ENCODE measurements around the gene POLL.
"Not testable (repeated sequence)": the region's sequence is repeated elsewhere in the genome, so short reads cannot be mapped to it uniquely, and the experiment has no call there.

The POLL gene

DNA sequence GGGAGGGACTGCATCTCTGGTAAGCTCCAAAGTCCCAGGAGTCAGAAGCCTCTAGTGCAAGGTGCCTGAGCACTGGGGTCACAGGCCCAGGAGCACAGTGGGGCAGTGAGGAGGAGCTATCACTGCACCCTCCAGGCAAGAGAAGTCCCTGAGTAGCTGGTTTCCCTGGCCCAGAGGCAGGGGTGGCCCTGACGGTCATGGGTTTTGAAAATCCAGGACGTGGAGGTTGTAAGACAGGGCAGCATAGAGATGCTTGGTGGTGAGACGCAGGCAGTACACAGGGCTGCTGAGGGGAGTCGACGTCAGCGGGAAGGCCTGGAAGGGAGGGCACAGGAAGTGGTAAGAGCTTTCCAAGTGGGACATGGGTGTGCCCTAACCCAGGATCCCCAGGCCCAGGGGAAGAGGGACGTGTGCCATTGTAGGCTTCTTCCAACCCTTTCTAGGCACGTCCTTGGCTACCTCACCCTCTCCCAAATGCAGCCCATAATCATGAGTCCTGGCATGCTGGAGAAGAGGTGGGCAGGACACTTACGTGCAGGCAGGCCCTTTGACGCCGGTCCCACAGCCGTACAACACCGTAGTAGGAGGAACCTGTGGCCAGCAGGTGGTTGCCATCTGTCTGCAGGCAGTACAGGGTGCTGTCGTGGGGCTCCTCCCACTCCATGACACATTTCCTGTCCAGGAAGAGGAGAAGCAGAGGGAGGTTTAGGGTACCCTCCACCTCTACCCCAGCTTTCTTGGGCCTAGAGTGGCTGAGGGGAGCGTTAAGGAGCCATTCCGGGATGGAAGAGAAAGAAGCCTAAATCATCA is 23.2 kb upstream of the POLL start:
- DNase-seq (ENCODE audit: low read depth) = peak; percentile 25

DNA sequence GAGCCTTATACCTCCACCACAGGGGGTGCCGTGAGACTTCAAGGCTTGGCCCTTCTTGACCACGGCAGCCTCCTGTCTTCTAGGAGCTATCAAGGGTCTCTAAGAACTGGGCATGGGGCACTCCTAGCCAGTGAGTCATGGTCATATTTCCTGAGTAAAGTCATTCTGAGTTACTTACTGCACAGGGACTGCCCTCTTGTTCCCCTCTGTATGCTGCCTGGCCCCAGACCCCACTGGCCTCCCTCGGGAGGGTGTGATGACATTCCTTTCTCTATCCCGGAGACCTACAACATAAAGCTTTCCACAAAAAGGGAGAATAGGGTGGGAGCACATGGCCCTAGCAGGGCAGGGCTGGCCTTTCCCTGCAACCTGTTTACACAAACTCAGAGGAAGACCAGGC is 21.4 kb upstream of the POLL start:
- DNase-seq (ENCODE audit: low read depth) = peak; percentile 18

GRCh38 chr10:101607124-101607523 is 19.1 kb upstream of the POLL start:
- DNase-seq (ENCODE audit: low read depth) = no peak

DNA sequence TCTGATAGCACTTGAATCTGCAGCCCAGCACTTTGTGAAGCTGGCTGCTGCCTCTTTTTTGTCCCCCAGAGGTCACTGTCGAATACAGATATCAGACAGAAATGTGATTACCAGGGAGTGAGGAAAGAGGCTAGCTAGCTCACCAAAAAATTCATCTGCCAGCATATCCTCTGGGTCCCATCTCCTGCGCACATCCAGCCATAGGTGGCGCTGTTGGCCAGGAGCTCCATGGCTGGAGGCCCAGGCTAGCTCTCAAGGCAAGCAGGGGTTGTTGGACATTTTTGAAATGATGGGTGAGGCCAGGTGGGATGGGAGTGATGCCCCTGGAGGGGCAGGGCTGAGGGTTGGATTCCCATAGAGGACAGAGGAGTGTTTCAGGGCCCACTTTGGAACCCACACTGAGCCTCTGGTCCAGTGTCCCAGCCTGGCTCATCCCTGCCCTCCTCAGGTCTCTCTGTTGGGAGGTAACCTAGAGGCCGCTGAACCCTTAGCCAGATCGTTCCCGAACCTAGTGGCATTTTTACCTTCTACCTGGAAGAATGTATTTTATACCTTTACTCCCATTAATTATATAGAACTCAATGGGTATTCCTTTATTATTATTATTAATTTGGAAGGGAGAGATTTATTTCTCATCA is 14.8 kb upstream of the POLL start:
- peak; percentile 69 for DNase-seq (ENCODE audit: low read depth)

DNA sequence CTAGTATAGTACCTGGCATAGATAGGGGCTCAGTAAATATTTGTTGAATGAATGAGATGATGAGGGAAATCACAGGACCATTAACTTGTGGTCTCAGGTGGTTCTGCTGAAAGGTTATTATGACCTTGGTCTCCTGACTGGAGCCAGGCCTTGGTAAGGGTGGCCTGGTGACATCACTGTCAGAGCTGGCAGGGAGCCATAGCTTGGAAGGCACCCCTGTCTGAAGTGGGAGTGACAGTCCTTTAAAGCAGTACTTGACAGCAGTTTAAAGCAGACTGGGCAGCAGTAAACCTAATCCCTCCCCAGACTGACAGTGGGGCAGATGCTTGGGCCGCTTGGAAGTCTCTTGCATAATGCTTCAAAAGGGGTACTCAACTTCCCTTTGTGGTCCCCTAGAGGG is 13.5 kb upstream of the POLL start:
- no peak for DNase-seq (ENCODE audit: low read depth)

DNA sequence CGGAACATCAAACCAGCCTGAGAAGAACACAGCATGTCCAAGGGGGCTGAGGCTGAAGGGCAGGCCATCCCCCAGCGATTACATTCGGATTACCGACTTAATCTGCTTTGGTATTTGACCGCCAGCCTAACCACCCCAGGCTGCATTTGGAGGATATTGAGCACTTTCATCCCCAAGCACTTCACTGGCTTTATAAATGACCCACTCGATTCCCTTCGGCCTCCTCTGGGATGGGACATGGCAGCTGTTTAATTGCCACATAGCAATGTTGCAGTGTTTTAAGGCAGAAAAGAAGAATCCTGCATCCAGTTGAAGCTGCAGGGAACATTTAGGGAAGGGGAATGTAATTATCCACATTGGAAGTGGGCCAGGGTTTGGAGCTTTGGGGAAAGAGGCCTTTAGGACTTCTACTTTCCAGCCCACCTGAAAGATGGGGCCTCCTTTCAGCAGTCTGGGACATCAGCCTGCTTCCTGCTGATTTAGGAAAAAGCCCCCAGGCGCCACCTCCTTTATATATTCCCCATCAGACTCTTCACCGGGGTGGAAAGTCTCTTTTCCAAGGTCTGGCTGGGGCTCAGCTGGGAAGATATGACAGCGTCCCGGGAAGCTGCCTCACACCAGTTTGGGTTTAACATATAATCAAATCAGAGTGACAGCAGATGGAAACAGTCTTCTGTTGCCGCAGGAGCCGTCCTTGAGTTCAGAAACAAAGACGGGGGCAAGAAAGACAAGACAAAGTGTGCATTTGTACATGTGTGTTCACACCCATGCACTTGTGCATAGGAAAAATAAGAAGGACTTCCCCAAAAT is 9.2 kb upstream of the POLL start:
- no peak for DNase-seq (ENCODE audit: low read depth)

GRCh38 chr10:101595591-101596433 is 7.8 kb upstream of the POLL start:
- DNase-seq (ENCODE audit: low read depth) = no peak

DNA sequence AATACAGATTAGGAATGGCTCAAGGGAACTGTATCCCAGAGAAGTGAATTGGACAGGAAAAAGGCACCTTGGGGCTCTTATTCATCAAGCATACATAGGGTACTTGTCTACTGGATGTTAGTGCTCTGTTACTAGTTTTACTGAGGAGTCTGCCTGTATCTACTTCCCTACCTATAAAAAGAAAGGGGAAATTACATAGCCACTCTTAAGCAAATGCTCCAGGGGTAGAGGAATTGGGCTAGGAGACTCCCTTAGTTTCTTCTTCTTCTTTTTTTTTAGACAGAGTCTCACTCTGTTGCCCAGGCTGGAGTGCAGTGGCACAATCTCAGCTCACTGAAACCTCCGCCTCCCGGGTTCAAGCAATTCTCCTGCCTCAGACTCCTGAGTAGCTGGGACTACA is 5.3 kb upstream of the POLL start:
- not testable (repeated sequence) for DNase-seq (ENCODE audit: low read depth)

DNA sequence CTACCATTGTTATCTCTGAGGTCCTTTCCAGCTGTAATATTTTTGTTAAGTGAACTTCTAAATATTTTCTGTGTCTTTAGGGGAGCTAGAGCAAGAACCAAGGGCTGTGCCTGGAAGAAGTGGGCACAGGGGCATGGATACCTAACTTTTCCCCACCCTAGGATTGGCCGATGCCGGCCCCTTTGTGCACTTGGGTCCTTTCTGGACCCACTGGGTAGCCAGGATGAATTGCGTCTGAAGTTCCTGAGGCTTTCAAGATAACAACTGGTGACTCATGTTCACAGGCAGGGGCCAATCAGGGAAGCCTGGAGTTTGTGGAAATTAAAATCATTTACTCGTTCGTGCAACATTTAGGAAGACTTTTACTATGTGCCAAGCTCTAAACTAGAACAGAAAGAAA is 822 bp upstream of the POLL start:
- peak; percentile 73 for DNase-seq (ENCODE audit: low read depth)

DNA sequence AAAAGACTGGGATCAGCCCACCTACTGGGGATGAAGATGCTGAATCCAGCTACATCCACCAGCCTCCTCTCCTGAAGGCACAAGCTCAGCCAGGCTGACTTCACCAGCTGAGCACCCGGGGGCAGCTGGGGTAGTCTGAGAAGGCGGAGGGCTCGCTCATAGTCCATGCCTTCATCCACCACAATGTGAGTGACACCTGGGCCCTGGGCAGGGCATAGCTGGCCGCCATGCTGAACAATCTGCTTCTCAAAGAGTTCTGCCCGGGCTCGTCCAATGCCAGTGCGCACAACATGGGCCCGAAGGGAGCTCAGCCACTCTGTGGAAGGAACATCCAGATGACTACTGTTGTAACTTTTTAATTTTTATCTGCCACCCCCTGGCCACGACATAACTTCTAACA is 2.2 kb downstream of the POLL start:
- DNase-seq (ENCODE audit: low read depth) = no peak

GRCh38 chr10:101580486-101581399 is 7.3 kb downstream of the POLL start:
- no peak for DNase-seq (ENCODE audit: low read depth)

GRCh38 chr10:101579516-101579870 is 8.6 kb downstream of the POLL start:
- DNase-seq (ENCODE audit: low read depth) = no peak

DNA sequence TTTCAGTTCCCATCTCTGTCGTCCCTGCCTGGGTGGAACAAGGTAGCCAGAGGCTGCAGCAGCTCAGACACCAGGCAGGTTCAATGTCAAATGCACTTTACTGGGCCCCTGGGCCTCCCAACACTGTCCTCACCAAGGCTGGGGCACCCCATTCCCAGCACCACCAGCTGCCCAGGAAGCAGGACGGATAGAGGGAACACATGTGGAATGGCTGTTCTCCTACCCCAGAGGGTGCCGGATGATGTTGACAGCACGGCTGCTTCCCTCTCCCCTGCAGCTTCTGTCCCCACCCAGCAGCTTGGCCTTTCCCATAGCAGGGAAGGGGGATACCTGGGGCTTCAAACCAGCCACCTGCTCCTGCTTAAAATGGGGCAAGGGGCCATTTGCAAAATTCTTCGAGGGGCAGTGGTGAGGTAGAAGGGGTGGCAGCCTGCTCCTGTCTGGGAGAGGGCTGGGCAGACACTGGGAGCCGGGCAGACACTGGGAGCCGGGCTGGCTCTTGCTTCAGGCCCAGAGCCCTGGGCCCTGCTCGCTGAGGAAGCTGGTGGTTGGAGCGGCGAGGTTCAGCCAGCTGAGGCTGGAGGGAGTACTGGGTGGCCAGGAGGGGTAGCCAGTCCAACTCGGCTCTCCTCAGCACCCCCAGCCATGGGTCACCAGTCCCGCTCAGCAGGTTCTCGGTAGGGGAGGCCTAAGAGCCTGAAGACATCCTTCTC is 9.1 kb downstream of the POLL start:
- DNase-seq (ENCODE audit: low read depth) = no peak

GRCh38 chr10:101578192-101578591 is 9.9 kb downstream of the POLL start:
- no peak for DNase-seq (ENCODE audit: low read depth)

DNA sequence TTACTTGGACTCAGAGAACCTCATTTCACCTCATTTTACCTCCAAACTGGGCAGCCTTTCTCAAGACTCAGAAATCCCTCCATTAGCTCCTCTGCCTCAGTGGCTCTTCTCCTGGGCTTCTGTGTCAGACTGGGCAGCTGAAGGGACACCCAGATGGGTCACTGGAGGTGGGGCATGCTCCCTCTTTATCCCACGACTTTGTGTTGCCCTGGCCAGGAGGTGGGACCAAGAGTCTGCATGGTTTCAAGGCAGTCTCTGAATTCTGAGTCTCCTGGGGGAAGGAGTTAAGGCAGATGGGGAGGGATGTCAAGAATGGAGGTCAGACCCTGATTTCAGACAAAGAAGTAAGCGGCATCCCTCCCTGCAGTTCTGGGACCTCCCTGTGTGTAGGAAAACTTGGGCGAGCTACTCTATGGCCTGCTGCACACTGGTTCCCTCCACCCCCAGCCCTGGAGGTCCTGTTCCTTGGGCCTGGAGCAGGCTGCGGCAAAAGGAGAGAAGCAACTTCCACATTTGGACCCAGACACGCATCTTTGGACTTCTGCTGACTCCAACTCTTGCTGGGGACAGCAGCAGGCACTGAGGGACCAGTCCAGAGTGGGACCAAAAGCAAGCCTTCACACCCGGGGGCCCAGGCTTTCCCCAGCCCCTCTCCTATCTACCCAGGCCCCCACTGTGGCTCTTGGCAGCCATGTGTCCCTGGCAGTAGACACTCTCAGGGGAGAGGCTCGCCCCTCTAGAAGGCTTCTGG is 10.8 kb downstream of the POLL start:
- DNase-seq (ENCODE audit: low read depth) = no peak

GRCh38 chr10:101576211-101576863 is 11.7 kb downstream of the POLL start:
- peak; percentile 55 for DNase-seq (ENCODE audit: low read depth)

DNA sequence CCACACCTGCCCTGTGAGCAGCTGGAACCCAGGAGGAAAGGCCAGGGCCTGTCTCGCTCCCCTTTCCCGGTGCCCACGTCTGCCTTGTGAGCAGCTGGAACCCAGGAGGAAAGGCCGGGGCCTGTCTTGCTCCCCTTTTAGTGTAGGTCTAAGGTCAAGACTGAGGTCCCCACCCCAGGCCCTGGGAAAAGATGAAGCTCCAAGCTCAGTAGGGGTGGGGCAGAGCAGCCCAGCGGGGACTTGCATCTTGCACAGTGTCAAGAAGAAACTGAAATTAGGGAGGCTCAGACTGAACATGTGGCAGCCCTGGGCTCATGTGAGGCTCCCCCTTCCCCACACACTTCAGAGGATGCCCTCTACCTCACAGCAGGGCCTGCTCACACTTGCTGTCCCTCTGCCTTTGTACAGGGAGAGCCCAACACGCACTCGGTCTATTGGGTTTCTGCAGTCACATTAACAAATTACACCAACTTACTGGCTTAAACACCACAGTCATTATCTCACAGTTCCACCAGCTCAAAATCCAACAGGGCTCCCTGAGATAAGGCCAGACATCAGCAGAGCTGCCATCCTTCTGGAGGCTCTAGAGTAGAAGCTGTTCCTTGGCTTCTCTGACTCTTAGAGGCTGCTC is 12.4 kb downstream of the POLL start:
- DNase-seq (ENCODE audit: low read depth) = no peak

- DNase-seq (ENCODE audit: low read depth) = no peak
Observed at GRCh38 chr10:101575091-101575490, 13.0 kb downstream of the POLL start.

All from iris pigment epithelial cell (primary cell).